ENCODE results near the gene HSPB8. TPM values are rescaled to one million over a fixed set of nuclear protein-coding genes. Genes with fewer than 3 reads are reported as not detected.
"Not testable (repeated sequence)": the region's sequence is repeated elsewhere in the genome, so short reads cannot be mapped to it uniquely, and the experiment has no call there.

Gene HSPB8
- total RNA-seq, 1 donor = not detected

- no peaks in the 10 kb centered on the region for H3K27me3 ChIP-seq (ENCODE audit: insufficient read depth, low read length)
- no peaks in the 10 kb centered on the region for H3K9me3 ChIP-seq (ENCODE audit: low read depth, low read length)
- H3K4me3 ChIP-seq (ENCODE audit: low read length) = no peak overlapping the region
- H3K4me1 ChIP-seq (ENCODE audit: insufficient read depth, low read length) = no peaks in the 10 kb centered on the region
These were observed 33.2 kb downstream of the HSPB8 start for GRCh38 chr12:119211884-119212283.

DNA sequence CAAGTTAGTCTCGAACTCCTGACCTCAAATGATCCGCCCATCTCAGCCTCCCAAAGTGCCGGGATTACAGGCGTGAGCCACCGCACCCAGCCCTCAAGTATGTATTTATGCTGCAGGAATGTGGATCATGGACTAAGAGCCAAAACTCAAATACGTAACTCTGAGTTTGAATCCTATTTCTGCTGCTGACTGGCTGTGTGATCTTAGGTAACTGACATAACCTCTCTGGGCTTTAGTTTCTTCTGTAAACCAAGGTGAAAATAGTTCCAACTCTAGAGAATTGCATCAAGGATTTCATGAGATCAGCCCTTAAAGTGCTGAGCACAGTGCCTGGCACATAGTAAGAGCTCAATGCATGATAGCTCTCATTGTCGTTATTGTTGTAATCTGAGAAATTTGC lies 37.4 kb downstream of the HSPB8 start:
- H3K4me1 ChIP-seq (ENCODE audit: insufficient read depth, low read length) = no peaks in the 10 kb centered on the region

DNA sequence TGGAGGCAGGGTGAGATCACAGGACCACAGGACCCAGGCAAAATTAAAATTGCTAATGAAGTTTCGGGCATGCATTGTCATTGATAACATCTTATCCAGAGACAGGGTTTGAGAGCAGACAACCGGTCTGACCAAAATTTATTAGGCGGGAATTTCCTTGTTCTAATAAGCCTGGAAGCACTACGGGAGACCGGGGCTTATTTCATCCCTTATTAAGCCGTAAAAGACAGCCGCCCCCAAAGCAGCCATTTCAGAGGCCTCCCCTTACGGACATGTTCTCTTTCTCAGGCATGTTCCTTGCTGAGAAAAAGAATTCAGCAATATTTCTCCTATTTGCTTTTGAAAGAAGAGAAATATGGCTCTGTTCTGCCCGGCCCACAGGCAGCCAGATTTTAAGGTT lies 40.1 kb downstream of the HSPB8 start:
- H3K4me1 ChIP-seq (ENCODE audit: insufficient read depth, low read length); H3K4me3 ChIP-seq (ENCODE audit: low read length); H3K27me3 ChIP-seq (ENCODE audit: insufficient read depth, low read length); H3K9me3 ChIP-seq (ENCODE audit: low read depth, low read length): not testable (repeated sequence)

More for the DNA sequence above, 37.4 kb downstream of the HSPB8 start:
- Histone ChIP-seq H3K27me3 (ENCODE audit: insufficient read depth, low read length) (no peaks in the 10 kb centered on the region), H3K4me3 (ENCODE audit: low read length) (no peak overlapping the region), H3K9me3 (ENCODE audit: low read depth, low read length) (no peaks in the 10 kb centered on the region)

DNA sequence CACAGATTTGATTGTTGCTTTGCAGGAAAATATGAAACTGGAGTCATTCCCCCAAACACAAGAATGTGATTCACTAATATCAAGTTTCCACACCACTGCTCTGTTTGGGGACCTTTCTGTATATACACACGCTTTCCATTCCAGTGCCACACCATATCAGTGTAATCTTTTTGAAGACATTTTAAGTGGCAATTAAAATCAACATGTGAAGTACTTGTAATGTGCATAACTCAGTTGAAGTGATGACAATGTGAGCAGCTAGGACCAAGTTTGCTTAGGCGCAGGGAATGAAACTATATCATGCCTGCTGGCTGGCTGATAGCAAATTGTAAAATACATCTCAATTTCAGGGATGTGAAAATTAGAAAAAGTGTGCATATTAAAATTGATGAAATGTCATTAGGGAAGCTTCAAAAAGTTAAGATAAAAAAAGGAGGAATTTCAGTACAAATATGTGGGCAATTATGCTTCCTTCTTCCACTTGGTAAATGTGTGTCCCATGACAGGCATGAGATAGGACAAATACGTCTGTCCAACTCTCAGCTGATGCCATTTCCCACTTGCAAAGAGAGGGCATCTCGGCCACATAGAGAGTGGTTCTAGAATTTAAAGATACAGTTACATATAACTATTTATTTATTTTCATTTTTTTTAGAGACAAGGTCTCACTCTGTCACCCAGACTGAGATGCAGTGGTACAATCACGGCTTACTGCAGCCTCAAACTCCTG lies 43.7 kb downstream of the HSPB8 start:
- Histone ChIP-seq H3K27me3 (ENCODE audit: insufficient read depth, low read length) (no peaks in the 10 kb centered on the region), H3K4me3 (ENCODE audit: low read length) (no peak overlapping the region), H3K9me3 (ENCODE audit: low read depth, low read length) (no peaks in the 10 kb centered on the region), H3K4me1 (ENCODE audit: insufficient read depth, low read length) (no peaks in the 10 kb centered on the region)

GRCh38 chr12:119225454-119225853 lies 46.7 kb downstream of the HSPB8 start:
- H3K4me3 ChIP-seq (ENCODE audit: low read length) = no peak overlapping the region
- no peaks in the 10 kb centered on the region for H3K27me3 ChIP-seq (ENCODE audit: insufficient read depth, low read length)
- no peaks in the 10 kb centered on the region for H3K4me1 ChIP-seq (ENCODE audit: insufficient read depth, low read length)
- H3K9me3 ChIP-seq (ENCODE audit: low read depth, low read length) = no peaks in the 10 kb centered on the region

DNA sequence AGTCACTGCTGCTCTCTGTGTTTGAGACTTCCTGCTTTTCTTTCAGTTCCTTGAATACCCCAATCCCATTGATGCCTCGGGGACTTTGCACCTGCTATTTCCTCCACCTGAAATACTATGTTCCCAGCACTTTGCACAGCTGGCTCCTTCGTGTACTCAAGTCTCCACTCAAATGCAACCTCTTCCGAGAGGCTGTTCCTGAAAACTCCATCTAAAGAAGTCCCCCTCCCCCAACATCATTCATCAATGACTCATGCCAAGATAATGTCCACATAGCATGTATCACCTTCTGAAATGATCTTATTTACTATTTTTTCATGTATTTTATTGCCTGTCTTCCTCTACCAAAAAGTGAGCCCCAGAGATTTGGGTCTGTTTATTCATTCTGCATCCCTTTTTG lies 48.6 kb downstream of the HSPB8 start:
- no peaks in the 10 kb centered on the region for H3K4me1 ChIP-seq (ENCODE audit: insufficient read depth, low read length)
- no peaks in the 10 kb centered on the region for H3K27me3 ChIP-seq (ENCODE audit: insufficient read depth, low read length)
- H3K4me3 ChIP-seq (ENCODE audit: low read length) = no peak overlapping the region
- H3K9me3 ChIP-seq (ENCODE audit: low read depth, low read length) = no peaks in the 10 kb centered on the region

GRCh38 chr12:119229205-119229604 lies 50.5 kb downstream of the HSPB8 start:
- H3K9me3 ChIP-seq (ENCODE audit: low read depth, low read length) = no peaks in the 10 kb centered on the region
- H3K4me3 ChIP-seq (ENCODE audit: low read length) = no peak overlapping the region
- H3K4me1 ChIP-seq (ENCODE audit: insufficient read depth, low read length) = no peaks in the 10 kb centered on the region
- no peaks in the 10 kb centered on the region for H3K27me3 ChIP-seq (ENCODE audit: insufficient read depth, low read length)

- H3K9me3 ChIP-seq (ENCODE audit: low read depth, low read length) = no peaks in the 10 kb centered on the region
These were observed 51.1 kb downstream of the HSPB8 start for GRCh38 chr12:119229837-119230236.

GRCh38 chr12:119230807-119231206 lies 52.1 kb downstream of the HSPB8 start:
- no peaks in the 10 kb centered on the region for H3K4me1 ChIP-seq (ENCODE audit: insufficient read depth, low read length)
- no peak overlapping the region for H3K4me3 ChIP-seq (ENCODE audit: low read length)
- H3K9me3 ChIP-seq (ENCODE audit: low read depth, low read length) = no peaks in the 10 kb centered on the region
- H3K27me3 ChIP-seq (ENCODE audit: insufficient read depth, low read length) = no peaks in the 10 kb centered on the region

More at GRCh38 chr12:119229837-119230236, 51.1 kb downstream of the HSPB8 start:
- H3K4me1 ChIP-seq (ENCODE audit: insufficient read depth, low read length) = no peaks in the 10 kb centered on the region
- no peak overlapping the region for H3K4me3 ChIP-seq (ENCODE audit: low read length)
- no peaks in the 10 kb centered on the region for H3K27me3 ChIP-seq (ENCODE audit: insufficient read depth, low read length)

DNA sequence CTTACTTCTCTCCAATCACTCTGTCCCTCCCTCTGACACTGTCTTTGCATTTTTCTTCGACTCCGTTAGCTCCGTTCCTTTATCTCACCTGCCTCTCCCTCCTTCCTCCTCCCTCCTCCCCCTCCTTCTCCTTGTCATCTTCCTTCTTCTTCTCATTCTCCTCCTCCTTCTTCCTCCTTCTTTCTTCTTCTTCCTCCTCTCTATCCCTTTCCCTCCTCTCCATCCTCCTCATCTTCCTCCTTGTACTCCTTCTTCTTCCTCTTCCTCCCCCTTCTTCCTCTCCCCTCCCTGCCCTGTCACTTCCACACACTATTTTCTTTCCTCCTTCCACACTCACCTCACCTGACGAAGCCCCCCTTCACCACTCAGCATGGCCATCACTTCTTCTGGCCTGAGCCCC lies 53.0 kb downstream of the HSPB8 start:
- no peaks in the 10 kb centered on the region for H3K27me3 ChIP-seq (ENCODE audit: insufficient read depth, low read length)
- H3K4me3 ChIP-seq (ENCODE audit: low read length) = no peak overlapping the region
- no peaks in the 10 kb centered on the region for H3K9me3 ChIP-seq (ENCODE audit: low read depth, low read length)
- no peaks in the 10 kb centered on the region for H3K4me1 ChIP-seq (ENCODE audit: insufficient read depth, low read length)

- H3K9me3 ChIP-seq (ENCODE audit: low read depth, low read length) = no peaks in the 10 kb centered on the region
- no peaks in the 10 kb centered on the region for H3K4me1 ChIP-seq (ENCODE audit: insufficient read depth, low read length)
- no peaks in the 10 kb centered on the region for H3K27me3 ChIP-seq (ENCODE audit: insufficient read depth, low read length)
- H3K4me3 ChIP-seq (ENCODE audit: low read length) = no peak overlapping the region
These were observed 56.5 kb downstream of the HSPB8 start for GRCh38 chr12:119235197-119235751.

GRCh38 chr12:119236372-119236771 lies 57.6 kb downstream of the HSPB8 start:
- Histone ChIP-seq H3K4me1 (ENCODE audit: insufficient read depth, low read length) (no peaks in the 10 kb centered on the region), H3K27me3 (ENCODE audit: insufficient read depth, low read length) (no peaks in the 10 kb centered on the region), H3K9me3 (ENCODE audit: low read depth, low read length) (no peaks in the 10 kb centered on the region), H3K4me3 (ENCODE audit: low read length) (no peak overlapping the region)

- Histone ChIP-seq H3K27me3 (ENCODE audit: insufficient read depth, low read length) (no peaks in the 10 kb centered on the region), H3K4me1 (ENCODE audit: insufficient read depth, low read length) (no peaks in the 10 kb centered on the region), H3K4me3 (ENCODE audit: low read length) (no peak overlapping the region), H3K9me3 (ENCODE audit: low read depth, low read length) (no peaks in the 10 kb centered on the region)
These were observed 60.3 kb downstream of the HSPB8 start for GRCh38 chr12:119239040-119239439.

DNA sequence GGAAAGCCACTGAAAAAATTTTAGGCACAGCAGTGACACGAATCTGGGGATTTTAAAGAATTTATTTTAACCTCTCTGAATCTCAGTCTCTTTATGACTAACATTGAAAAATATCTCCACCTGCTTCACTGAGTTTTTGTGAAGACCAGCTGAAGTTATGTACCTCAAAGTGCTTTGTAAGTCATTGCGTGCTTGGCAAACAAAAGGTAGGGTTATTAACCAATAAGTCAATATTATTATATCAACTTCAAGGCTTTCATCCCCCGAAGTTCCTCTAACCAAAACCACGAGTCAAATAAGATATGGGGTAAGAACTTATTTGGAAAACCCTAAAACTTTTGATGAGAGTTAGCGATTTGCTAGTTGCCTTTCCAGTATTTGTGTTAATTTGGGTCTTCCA lies 62.3 kb downstream of the HSPB8 start:
- H3K27me3 ChIP-seq (ENCODE audit: insufficient read depth, low read length) = no peaks in the 10 kb centered on the region
- H3K9me3 ChIP-seq (ENCODE audit: low read depth, low read length) = no peaks in the 10 kb centered on the region
- H3K4me1 ChIP-seq (ENCODE audit: insufficient read depth, low read length) = no peaks in the 10 kb centered on the region
- H3K4me3 ChIP-seq (ENCODE audit: low read length) = no peak overlapping the region

DNA sequence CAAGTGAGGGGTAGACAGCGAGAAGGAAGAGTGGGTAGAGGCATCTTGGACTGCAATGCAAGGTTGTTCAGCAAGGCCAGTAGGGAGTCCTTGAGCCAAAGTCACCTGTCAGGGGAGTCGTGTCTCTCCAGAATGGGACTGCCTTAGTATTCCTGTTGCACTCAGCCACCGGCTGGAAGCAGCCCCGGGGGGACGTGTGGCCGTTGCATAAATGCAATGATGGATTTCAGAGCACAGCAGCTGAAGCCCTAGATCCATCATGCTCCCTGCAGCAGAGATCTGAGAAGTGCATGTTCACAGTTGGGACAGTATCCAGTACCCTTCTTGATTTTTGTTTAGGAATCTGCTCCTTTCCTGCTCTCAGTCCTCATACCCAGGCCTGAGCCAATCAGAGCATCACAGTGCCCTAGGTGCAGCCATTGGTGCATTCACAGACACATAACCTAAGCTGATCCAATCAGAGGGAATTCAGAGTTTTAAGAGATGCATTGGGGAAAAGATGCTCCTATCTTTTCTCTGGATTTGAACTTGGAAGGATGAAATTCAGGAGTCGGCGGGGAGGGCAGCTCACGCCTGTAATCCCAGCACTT lies 62.9 kb downstream of the HSPB8 start:
- Histone ChIP-seq H3K27me3 (ENCODE audit: insufficient read depth, low read length) (no peaks in the 10 kb centered on the region), H3K4me1 (ENCODE audit: insufficient read depth, low read length) (no peaks in the 10 kb centered on the region), H3K9me3 (ENCODE audit: low read depth, low read length) (no peaks in the 10 kb centered on the region), H3K4me3 (ENCODE audit: low read length) (no peak overlapping the region)

All from mononuclear cell (primary cell).